Stimulated activated CD4-positive, alpha-beta T cell treated with anti-CD3 and anti-CD28 coated beads, TNF-alpha, amount 100 ng/mL, for 4 hours (primary cell): ENCODE data around the gene WDR87.
"Not testable (repeated sequence)": the region's sequence is repeated elsewhere in the genome, so short reads cannot be mapped to it uniquely, and the experiment has no call there.

ENCODE experiments used
- DNase-seq, 3 experiments: peaks; one replicate each; pipeline ENCODE4 v3.0.0-alpha.2; 2020; ENCODE audit warnings: low read depth in 3 of 3

The WDR87 gene

GRCh38 chr19:37930416-37930815 is 24.0 kb upstream of the WDR87 start:
- no peak for DNase-seq

GRCh38 chr19:37929355-37929923 is 23.0 kb upstream of the WDR87 start:
- DNase-seq: no peak

- no peak for DNase-seq
Observed at GRCh38 chr19:37928527-37929286, 22.3 kb upstream of the WDR87 start.

- no peak for DNase-seq
Observed at GRCh38 chr19:37926711-37927110, 20.3 kb upstream of the WDR87 start.

- no peak for DNase-seq
Observed at GRCh38 chr19:37926255-37926654, 19.9 kb upstream of the WDR87 start.

GRCh38 chr19:37925212-37925611 is 18.8 kb upstream of the WDR87 start:
- no peak for DNase-seq

- not testable (repeated sequence) for DNase-seq
Observed at GRCh38 chr19:37924573-37924972, 18.2 kb upstream of the WDR87 start.

- no peak for DNase-seq
Observed at GRCh38 chr19:37920591-37921450, 14.4 kb upstream of the WDR87 start.

GRCh38 chr19:37914908-37915307 is 8.5 kb upstream of the WDR87 start:
- DNase-seq: no peak

GRCh38 chr19:37909661-37910199 is 3.3 kb upstream of the WDR87 start:
- no peak for DNase-seq

GRCh38 chr19:37907735-37908455 is 1.5 kb upstream of the WDR87 start:
- DNase-seq: no peak

GRCh38 chr19:37906869-37907734 is 708 bp upstream of the WDR87 start, which contains the start of gene SIPA1L3:
Gene SIPA1L3, plus strand, starts transcription at chr19:37907208. Its CDS starts 174,358 bp downstream, at chr19:38081566.
- DNase-seq: peak; percentile 79 to 87 (median 83)

- DNase-seq: no peak
Observed at GRCh38 chr19:37903096-37903495, 3.3 kb downstream of the WDR87 start.

GRCh38 chr19:37902668-37903067 is 3.7 kb downstream of the WDR87 start:
- DNase-seq: peak; percentile 60 to 76 (median 65)

GRCh38 chr19:37899966-37900365 is 6.4 kb downstream of the WDR87 start:
- DNase-seq: no peak

- no peak for DNase-seq
Observed at GRCh38 chr19:37899453-37899852, 6.9 kb downstream of the WDR87 start.

GRCh38 chr19:37896180-37896579 is 10.2 kb downstream of the WDR87 start:
- DNase-seq: no peak

- DNase-seq: no peak
Observed at GRCh38 chr19:37893845-37894575, 12.4 kb downstream of the WDR87 start.

GRCh38 chr19:37886571-37886970 is 19.8 kb downstream of the WDR87 start:
- no peak for DNase-seq

- DNase-seq: no peak
Observed at GRCh38 chr19:37885392-37885791, 21.0 kb downstream of the WDR87 start.
